ENCODE data around the gene TRPM3. TPM values are rescaled to one million over a fixed set of nuclear protein-coding genes. Genes with fewer than 3 reads are reported as not detected.

TRPM3 gene
- total RNA-seq, 1 donor = under 0.01 TPM

Small RNA genes within 50 kb of the gene (small RNA-seq; reads per million reads assigned to genes)
- gene MIR204 (not detected), gene RN7SL726P (not detected)
